Left kidney (tissue), 8 donors: ENCODE results near the gene ATP13A5. TPM values are rescaled to one million over a fixed set of nuclear protein-coding genes. Genes with fewer than 3 reads are reported as not detected.

Experiments
- DNase-seq: peaks from one replicate; pipeline ENCODE4 v3.0.0-alpha.2; 2013
- long read RNA-seq, 8 donors: transcript quantifications; one replicate each; lab custom pipeline, GENCODE V29; 2026
- polyA plus RNA-seq: library from polyadenylated mRNA; unstranded; fragments of 120-200 nt; gene quantifications from one replicate; pipeline ENCODE4 v1.2.1, GENCODE V29; 2013; ENCODE audit not compliant: insufficient read length

Gene ATP13A5, protein sequence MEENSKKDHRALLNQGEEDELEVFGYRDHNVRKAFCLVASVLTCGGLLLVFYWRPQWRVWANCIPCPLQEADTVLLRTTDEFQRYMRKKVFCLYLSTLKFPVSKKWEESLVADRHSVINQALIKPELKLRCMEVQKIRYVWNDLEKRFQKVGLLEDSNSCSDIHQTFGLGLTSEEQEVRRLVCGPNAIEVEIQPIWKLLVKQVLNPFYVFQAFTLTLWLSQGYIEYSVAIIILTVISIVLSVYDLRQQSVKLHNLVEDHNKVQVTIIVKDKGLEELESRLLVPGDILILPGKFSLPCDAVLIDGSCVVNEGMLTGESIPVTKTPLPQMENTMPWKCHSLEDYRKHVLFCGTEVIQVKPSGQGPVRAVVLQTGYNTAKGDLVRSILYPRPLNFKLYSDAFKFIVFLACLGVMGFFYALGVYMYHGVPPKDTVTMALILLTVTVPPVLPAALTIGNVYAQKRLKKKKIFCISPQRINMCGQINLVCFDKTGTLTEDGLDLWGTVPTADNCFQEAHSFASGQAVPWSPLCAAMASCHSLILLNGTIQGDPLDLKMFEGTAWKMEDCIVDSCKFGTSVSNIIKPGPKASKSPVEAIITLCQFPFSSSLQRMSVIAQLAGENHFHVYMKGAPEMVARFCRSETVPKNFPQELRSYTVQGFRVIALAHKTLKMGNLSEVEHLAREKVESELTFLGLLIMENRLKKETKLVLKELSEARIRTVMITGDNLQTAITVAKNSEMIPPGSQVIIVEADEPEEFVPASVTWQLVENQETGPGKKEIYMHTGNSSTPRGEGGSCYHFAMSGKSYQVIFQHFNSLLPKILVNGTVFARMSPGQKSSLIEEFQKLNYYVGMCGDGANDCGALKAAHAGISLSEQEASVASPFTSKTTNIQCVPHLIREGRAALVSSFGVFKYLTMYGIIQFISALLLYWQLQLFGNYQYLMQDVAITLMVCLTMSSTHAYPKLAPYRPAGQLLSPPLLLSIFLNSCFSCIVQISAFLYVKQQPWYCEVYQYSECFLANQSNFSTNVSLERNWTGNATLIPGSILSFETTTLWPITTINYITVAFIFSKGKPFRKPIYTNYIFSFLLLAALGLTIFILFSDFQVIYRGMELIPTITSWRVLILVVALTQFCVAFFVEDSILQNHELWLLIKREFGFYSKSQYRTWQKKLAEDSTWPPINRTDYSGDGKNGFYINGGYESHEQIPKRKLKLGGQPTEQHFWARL
- polyA plus RNA-seq, result 0.22 TPM
- long read RNA-seq, donor 1, result 0 reads
- long read RNA-seq, donor 2, result 0 reads
- long read RNA-seq, donor 3, result 0 reads
- long read RNA-seq, donor 4, result 0 reads
- long read RNA-seq, donor 5, result 0 reads
- long read RNA-seq, donor 6, result 0 reads
- long read RNA-seq, donor 7, result 0 reads
- long read RNA-seq, donor 8, result 0 reads

- no peak for DNase-seq
Observed at GRCh38 chr3:193378706-193379105, at the start of gene ATP13A5. Gene ATP13A5 (minus strand): TSS chr3:193378753. CDS start chr3:193378725, 28 bp downstream.

- DNase-seq, result no peak
Observed at GRCh38 chr3:193418576-193419373, 40.2 kb upstream of the ATP13A5 start.

DNA sequence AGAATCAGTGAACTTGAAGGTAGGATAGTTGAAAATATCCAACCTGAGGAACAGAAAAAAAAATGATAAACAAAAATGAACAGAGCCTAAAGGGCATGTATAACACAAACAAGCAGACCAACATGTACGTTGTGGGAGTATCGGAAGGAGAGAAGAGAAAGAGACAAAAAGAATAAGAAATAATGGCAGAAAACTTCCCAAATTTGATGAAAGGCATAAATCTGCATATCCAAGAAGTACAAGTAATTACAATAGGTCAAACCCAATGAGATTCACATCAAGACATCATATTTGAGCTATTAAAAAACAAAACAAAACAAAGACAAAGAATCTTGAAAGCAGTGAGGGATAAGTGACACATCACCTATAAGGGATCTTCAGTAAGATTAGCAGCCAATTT lies 38.1 kb upstream of the ATP13A5 start:
- no peak for DNase-seq

GRCh38 chr3:193407688-193408087 lies 29.1 kb upstream of the ATP13A5 start:
- no peak for DNase-seq

- no peak for DNase-seq
Observed at GRCh38 chr3:193407112-193407511, 28.6 kb upstream of the ATP13A5 start.

GRCh38 chr3:193403307-193403706 lies 24.8 kb upstream of the ATP13A5 start:
- DNase-seq, result no peak

DNA sequence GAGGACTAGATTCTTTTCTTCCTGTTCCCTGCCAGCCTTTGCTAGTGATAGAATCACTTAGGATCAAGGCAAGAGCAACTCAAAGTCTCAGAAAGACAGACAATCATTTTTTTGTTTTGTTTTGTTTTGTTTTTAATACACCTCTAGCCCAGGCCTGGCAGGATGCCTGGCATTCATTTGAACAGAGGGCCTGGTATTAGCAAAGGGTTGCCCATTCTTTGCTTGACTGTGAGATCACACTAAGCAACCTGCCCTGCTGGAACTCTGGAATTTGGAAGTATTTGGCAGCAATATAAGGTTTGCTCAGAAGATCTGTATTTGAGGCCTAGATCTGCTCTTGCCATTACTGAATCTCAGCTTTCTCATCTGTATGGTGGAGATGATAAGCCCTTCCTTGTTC lies 21.8 kb upstream of the ATP13A5 start:
- no peak for DNase-seq

DNA sequence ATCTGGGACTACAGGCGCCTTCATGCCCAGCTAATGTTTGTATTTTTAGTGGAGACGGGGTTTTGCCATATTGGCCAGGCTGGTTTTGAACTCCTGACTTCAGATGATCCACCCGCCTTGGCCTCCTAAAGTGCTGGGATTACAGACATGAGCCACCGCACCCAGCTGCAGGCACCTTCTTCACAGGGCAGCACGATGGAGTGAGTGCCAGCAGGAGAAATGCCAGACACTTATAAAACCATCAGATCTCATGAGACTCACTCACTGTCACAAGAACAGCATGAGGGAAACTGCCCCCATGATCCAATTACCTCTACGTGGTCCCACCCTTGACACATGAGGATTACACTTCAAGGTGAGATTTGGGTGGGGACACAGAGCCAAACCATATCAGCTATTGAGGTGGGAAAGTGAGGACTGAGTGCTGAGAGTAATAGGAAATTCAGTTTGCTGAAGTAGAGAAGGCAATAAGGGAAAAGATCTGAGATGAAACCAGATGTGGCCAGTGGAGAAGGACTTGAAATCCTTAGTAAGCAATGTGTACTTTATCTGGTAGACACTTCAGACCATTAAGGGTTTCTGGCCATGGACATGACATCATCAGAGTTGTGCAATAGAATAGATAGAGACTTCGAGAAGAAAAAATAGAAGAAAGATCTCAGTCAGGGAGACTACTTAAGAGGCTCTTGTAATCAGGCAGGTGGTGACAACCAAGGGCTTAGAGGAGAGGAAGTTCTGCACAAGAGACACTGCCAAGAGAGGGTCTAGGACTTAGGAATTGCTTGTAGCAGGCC lies 18.1 kb upstream of the ATP13A5 start:
- DNase-seq, result no peak

GRCh38 chr3:193391902-193392301 lies 13.3 kb upstream of the ATP13A5 start:
- DNase-seq, result peak; percentile 65

- DNase-seq, result no peak
Observed at GRCh38 chr3:193389335-193389734, 10.8 kb upstream of the ATP13A5 start.

GRCh38 chr3:193388361-193388760 lies 9.8 kb upstream of the ATP13A5 start:
- no peak for DNase-seq

DNA sequence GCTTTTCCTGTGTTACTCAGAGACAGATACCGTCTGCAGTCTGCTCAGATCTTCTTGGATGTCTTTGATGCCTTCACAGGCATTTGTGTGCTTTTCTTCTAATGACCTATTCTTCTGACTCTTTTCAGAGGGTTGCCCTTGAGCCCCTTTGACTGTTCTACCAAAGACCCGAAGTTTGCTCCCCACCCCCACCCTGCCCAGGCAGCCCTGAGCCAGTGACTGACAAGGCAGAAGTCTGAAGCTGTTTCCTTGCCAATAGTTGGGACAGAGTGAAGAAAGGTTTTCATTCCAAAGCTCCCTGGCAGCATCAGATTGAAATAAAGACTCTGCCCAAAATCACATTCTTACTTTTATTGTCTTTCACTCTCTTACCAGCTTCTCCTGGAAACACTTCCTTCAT lies 9.0 kb upstream of the ATP13A5 start:
- DNase-seq, result no peak

- no peak for DNase-seq
Observed at GRCh38 chr3:193377591-193377990, 962 bp downstream of the ATP13A5 start.

DNA sequence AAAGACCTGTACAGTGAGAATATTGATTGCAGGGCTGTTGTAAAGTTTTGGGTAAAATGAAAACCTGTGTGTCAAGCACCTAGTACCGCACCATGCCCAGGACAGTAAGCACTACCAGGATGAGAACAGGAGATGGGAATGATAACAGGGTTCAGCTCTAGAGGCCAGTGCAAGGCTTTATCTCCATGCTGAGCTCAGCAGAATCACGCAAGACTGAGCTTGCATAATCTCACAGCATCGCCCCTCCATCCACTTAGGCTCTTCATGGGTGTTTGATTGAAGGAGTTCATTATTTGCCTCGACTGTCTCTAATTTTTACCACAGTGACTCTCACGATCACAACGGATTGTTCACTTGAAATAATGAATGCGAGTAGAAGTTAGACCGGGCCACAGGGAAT lies 2.9 kb downstream of the ATP13A5 start:
- no peak for DNase-seq

DNA sequence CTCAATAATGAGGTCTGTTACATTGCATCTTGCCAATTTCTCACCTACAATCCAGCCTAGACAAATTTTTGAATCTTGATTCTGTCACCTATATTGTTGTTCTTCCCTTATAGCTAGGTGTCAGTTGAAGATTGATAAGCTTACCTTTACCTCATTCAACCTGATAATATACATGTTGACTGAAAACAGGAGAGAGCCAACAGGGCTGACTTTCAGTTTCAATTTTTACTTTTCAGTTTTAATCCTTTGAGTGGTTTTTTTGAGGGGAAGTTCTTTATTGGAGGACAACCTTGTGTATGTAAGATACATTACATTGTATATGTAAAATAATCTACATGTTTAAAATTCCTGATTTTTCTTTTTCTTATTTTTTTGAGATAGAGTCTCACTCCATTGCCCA lies 5.8 kb downstream of the ATP13A5 start:
- DNase-seq, result no peak

DNA sequence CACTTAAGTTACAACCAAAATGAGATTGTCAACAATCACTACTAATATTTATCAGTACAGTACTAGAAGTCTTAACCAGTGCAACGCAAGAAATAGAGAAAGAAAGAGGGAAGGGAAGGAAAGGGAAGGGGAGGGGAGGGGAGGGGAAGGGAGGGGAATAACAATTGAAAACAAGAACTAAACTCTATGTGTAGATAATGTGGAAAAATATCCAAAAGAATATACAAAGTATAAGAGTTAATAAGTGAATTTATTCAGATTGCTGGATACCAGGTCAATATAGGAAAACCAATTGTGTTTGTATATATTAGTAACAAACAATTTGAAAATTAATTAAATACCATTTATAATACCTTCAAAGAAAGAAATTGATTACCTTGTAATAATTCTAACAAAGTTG lies 10.7 kb downstream of the ATP13A5 start:
- DNase-seq, result no peak

DNA sequence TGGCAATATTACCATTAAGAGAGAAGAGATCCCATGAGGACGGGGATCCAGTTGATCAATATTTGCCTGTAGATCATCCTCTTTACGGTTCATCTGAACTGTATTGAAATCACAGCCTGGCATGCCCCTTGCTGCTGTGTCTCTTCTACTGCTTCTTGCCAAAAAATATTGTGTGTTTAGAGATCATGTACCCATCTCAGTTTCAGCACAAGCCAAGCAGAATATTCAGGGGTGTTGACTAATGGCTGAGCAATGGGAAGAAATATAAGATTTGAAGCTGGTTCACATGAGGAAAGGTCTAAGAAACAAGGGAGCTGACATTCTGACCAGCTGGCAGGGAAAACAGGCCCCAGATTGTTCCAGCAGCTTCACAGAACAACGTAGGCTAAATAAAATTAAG lies 21.3 kb downstream of the ATP13A5 start:
- DNase-seq, result no peak

GRCh38 chr3:193354423-193354822 lies 24.1 kb downstream of the ATP13A5 start:
- DNase-seq, result no peak

GRCh38 chr3:193350744-193351143 lies 27.8 kb downstream of the ATP13A5 start:
- no peak for DNase-seq

DNA sequence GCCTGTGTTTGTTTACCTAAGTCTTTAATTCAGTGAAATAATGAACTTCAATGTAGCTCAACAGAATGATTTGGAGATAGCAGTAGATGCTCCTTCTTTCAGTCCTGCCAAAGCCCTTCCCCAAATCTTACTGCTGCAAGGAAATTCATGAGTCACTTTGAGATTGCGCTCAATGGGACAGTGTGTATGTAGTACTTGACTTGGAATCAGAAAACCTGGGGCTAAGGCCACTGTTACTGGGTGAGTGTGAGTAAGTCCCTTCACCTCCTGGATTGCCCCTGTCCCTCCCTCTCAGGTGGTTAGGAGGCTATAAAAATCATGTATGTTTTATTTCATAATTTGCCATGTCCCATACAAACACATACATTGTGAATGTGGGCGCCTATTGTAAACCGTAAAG lies 29.9 kb downstream of the ATP13A5 start:
- DNase-seq, result no peak
